GM19452 (cell line): ENCODE results near the gene PPM1K.
"Not testable (repeated sequence)": the region's sequence is repeated elsewhere in the genome, so short reads cannot be mapped to it uniquely, and the experiment has no call there.

Experiments
- ATAC-seq: cut with Tn5 transposase; IDR thresholded peaks from one replicate; pipeline ENCODE4 v1.9.1; 2021; ENCODE audit not compliant: unreplicated experiment

PPM1K gene

GRCh38 chr4:88284439-88285234 is at the start of gene PPM1K:
PPM1K (minus strand) TSS chr4:88284561; CDS start chr4:88278583, 5,978 bp downstream.
- ATAC-seq, result peak; percentile 82

- ATAC-seq, result no peak
Measured at GRCh38 chr4:88333741-88334405, 49.5 kb upstream of the PPM1K start.

DNA sequence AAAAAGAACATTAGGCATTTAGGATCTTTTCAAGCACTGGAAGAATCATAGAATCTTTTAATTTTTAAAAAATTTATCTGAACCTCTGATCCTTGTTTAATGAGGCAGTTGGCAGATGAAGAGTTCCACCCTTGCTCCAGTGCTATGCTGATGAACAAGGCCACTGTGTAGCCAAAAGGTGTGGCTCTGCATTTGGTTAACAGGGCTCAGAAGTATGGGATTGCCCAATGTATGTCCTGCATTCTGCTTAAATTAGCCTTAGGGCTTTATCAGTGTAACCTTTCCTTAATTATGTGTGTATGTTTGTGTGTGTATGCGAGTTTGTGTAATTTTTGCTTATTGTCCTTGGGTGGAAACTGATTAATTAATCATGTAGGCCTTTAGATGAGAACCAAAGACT is 43.3 kb upstream of the PPM1K start:
- no peak for ATAC-seq

DNA sequence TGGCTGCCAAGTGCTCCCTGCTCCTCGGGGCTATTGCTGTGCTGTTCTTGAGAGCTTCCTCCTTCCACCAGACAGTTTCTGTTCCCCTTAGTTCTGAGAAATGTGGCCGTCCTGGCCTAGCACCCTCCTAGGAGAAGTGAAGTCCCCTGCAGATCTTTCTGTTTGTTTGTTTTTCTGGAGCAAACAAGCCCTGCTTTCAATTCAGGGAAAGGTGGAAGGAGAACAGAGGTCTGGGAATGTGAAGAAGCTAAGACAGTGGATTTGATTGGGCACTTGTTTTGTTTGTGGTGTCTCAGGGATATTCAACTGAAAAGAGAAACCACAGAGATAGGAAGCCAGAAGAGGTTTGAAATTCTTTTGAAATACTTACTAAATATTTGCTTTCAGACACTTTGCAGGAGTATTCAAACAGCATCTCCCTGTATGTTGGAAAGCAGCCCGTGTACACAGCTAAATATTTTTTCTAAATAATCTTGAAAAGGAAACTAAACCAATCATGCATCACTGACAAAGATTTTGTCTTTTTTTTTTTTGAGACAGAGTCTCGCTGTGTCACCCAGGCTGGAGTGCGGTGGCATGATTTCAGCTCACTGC is 36.5 kb upstream of the PPM1K start:
- ATAC-seq, result peak; percentile 99

GRCh38 chr4:88320224-88320779 is 35.9 kb upstream of the PPM1K start:
- ATAC-seq, result peak; percentile 56

GRCh38 chr4:88318751-88319350 is 34.5 kb upstream of the PPM1K start:
- no peak for ATAC-seq

- no peak for ATAC-seq
Measured at GRCh38 chr4:88315460-88316017, 31.2 kb upstream of the PPM1K start.

DNA sequence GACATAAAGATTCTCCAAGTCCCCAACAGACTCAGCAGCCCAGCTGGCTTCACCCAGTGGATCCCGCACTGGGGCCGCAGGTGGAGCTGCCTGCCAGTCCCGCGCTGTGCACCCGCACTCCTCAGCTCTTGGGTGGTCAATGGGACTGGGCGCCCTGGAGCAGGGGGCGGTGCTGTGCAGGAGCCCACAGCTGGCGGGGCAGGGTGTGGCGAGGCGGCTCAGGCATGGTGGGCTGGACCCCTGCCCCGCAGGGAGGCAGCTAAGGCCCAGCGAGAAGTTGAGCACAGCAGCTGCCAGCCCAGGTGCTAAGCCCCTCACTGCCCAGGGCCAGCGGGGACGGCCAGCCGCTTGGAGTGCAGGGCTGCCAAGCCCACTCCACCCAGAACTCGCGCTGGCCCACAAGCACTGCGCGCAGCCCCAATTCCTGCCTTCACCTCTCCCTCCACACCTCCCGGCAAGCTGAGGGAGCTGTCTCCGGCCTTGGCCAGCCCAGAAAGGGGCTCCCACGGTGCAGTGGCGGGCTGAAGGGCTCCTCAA is 28.8 kb upstream of the PPM1K start:
- not testable (repeated sequence) for ATAC-seq

DNA sequence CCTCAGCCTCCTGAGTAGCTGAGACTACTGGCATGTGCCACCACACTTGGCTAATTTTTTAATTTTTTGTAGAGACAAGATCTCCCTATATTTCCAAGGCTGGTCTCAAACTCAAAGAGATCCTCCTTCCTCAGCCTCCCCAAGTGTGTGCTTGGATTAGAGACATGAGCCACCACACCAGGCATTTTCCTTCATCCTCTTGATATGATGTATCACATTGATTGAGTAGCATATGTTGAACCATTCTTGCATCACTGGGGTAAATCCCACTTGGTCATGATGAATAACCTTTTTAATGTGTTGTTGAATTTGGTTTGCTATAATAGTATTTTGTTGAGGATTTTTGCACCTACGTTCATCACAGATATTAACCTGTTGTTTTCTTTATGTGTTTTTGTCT is 24.2 kb upstream of the PPM1K start:
- ATAC-seq, result no peak

- no peak for ATAC-seq
Measured at GRCh38 chr4:88297725-88298454, 13.5 kb upstream of the PPM1K start.

DNA sequence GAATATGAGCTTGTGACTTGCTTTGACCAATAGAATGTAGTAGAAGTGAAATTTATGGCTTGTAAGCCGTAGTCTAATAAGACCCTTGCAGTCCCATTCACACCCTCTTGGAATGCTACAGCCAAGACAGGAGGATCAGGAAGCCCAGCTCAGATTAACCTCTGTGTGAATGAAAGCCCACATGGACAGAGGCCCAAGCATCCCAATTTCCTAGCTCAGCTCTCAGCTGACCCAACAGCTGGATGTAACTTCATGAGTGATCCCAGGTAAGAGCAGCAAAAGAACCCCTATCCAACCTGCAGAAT is 12.8 kb upstream of the PPM1K start:
- ATAC-seq, result no peak

- ATAC-seq, result no peak
Measured at GRCh38 chr4:88296413-88297211, 12.3 kb upstream of the PPM1K start.

- ATAC-seq, result no peak
Measured at GRCh38 chr4:88295656-88296055, 11.3 kb upstream of the PPM1K start.

DNA sequence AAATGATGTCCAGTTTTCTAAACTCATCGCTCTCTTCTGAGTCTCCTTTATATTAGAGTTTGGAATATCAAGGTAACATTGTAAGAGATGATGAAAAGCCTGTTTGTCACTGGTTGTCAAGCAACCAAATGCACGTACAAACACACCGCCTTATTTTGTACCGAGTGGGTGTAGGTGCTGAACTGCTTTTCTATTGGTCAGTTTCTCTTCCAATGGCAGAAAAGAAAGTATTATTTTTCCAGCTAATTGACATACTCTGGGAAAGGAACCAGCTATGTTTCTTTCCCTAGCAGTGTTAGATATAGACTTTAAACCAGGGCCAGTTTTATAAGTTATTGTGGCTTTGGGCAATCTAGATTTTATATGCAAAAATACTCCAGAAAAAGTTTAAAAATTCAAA is 6.6 kb upstream of the PPM1K start:
- no peak for ATAC-seq

DNA sequence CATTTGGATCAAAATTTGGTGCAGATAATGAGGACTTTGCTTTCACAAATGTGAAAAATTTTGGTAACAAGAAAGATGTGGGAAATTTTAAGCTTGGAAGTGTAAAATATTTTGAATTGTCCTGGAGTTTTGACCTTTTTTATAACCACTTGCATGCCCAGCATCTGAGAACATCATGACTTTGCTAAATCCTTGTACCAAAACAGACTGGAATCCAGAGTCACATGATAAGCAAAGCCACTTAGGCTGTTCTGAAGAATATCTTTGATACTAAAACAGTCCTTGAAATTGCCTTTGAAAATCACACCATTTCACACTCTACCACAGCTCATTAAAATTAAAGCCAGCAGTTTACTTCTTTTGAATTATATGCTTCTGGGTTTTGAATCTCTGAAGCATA is 2.5 kb upstream of the PPM1K start:
- no peak for ATAC-seq

DNA sequence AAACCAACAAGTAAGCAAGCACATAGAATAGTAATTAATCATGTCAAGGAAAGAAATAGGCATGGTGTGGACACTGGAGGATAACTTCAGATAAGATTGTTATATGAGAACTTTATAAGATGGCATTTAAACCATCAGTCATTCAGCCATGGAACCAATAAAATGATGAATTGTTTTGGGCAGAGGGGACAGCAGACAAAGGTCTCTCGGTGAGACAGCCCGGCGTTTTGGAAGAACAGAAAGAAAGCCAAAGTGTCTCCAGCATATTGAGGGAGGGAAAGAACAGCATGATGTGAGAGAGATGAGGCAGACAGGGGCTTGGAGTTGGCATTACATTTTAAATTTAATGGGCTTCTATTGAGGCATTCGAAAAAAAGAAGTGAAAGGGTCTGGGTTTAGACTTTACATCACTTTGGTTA is 883 bp upstream of the PPM1K start:
- ATAC-seq, result no peak

- peak; percentile 19 for ATAC-seq
Measured at GRCh38 chr4:88283661-88284438, 511 bp downstream of the PPM1K start.

- ATAC-seq, result no peak
Measured at GRCh38 chr4:88280228-88280795, 4.0 kb downstream of the PPM1K start.
